ENCODE results near the gene MRTO4. TPM values are rescaled to one million over a fixed set of nuclear protein-coding genes. Genes with fewer than 3 reads are reported as not detected.
"Not testable (repeated sequence)": the region's sequence is repeated elsewhere in the genome, so short reads cannot be mapped to it uniquely, and the experiment has no call there.

Gene MRTO4
- polyA plus RNA-seq, 3 donors: 4.9 to 8.7 (median 8.4) TPM

DNA sequence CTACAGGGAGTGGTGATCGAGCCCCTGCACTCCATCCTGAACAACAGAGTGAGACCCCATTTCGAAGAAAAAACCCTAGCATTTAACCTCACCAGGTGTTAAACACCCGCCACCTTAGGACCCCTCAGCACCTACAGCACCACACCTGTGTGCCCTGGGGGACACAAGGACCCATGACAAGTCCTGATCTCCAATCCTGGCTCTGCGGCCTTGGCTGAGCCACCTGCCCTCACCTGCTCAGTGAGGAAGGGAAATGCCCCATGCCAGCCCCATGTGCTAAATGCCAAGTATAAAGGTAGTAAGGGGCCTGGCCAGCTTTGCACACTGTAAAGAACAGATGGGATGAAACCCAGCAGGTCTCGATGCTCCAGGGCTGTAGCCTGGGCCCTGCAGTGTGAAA, 11.1 kb downstream of the MRTO4 start:
- H3K36me3 Mint-ChIP-seq: peaks cover 23 to 31% of the 10 kb centered on the region in 2 donors
- H4K20me1 ChIP-seq (ENCODE audit: insufficient read depth, low read length): no peaks in the 10 kb centered on the region
- WGBS (ENCODE audit: insufficient coverage): 100% methylated on average over 2 of the region's 5 CpGs
- H3K4me1 ChIP-seq (ENCODE audit: control insufficient read depth in 1 of 2, insufficient read depth in 2 of 2, low read length in 2 of 2): no peaks in the 10 kb centered on the region
- H3K27ac Mint-ChIP-seq: no peak overlapping the region
- H3K9ac ChIP-seq (ENCODE audit: insufficient read depth, low read length, poor library complexity, severe bottlenecking): no peak overlapping the region
- H3K27ac ChIP-seq (ENCODE audit: low read depth in 1 of 2, low read length in 2 of 2): no peak overlapping the region
- H3K36me3 ChIP-seq (replicated peaks in 1 of 2; ENCODE audit: control insufficient read depth in 1 of 2, insufficient read depth in 2 of 2, low read length in 2 of 2): peaks cover 29 to 33% of the 10 kb centered on the region in 2 donors
- H2AFZ ChIP-seq (ENCODE audit: insufficient read depth, low read depth, low read length, poor library complexity, severe bottlenecking): no peak overlapping the region
- intact Hi-C loops (cut with micrococcal nuclease): no loop called here
- no peaks in the 10 kb centered on the region for H3K9me3 ChIP-seq (replicated peaks in 1 of 2; ENCODE audit: control insufficient read depth in 1 of 2, insufficient read depth in 1 of 2, low read length in 2 of 2)
- no peaks in the 10 kb centered on the region for H3K27me3 ChIP-seq (ENCODE audit: control insufficient read depth in 2 of 2, insufficient read depth in 2 of 2, low read length in 2 of 2)
- H3K79me2 ChIP-seq (ENCODE audit: insufficient read depth, low read length): no peaks in the 10 kb centered on the region
- peaks cover 0 to 3% (median 0%) of the 10 kb centered on the region in 7 donors for H3K9me3 Mint-ChIP-seq
- peaks cover 0 to 2% (median 0%) of the 10 kb centered on the region in 3 donors for H3K27me3 Mint-ChIP-seq (ENCODE audit: low read depth in 3 of 3)
- no peak overlapping the region for H3K4me3 ChIP-seq (replicated peaks in 1 of 3; ENCODE audit: low read depth in 2 of 3, low read length in 3 of 3)
- H3K4me2 ChIP-seq (replicated peaks; ENCODE audit: extremely low read depth, low read length, poor library complexity, severe bottlenecking): no peak overlapping the region
- no peaks in the 10 kb centered on the region for H3K4me1 Mint-ChIP-seq
- DNase-seq: no peak
- TF ChIP-seq, protein P1, sequence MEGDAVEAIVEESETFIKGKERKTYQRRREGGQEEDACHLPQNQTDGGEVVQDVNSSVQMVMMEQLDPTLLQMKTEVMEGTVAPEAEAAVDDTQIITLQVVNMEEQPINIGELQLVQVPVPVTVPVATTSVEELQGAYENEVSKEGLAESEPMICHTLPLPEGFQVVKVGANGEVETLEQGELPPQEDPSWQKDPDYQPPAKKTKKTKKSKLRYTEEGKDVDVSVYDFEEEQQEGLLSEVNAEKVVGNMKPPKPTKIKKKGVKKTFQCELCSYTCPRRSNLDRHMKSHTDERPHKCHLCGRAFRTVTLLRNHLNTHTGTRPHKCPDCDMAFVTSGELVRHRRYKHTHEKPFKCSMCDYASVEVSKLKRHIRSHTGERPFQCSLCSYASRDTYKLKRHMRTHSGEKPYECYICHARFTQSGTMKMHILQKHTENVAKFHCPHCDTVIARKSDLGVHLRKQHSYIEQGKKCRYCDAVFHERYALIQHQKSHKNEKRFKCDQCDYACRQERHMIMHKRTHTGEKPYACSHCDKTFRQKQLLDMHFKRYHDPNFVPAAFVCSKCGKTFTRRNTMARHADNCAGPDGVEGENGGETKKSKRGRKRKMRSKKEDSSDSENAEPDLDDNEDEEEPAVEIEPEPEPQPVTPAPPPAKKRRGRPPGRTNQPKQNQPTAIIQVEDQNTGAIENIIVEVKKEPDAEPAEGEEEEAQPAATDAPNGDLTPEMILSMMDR (IDR thresholded peaks at IDR 0.05): no peak
- H3K4me3 Mint-ChIP-seq: no peak overlapping the region

DNA sequence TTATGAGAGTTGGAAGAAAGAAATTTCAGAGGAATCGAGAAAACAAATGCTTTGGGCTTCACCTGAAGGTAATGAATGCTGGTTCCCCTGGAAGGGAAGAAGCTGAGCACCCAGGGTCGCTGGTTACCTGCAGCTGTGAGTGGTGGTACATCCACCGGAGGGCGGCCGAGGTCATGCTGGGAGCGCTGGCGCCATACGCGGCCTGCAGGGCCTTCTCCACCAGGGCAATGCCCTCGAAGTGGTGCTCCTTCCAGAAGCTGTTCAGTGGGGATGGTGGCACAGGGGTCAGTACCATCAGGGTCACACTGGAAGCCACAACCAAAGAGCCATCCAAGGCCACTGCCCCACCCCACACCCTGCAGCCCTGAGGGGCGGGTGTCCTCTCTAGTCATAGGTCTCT, 16.8 kb downstream of the MRTO4 start:
- Histone ChIP-seq H3K4me3 (replicated peaks in 1 of 3; ENCODE audit: low read depth in 2 of 3, low read length in 3 of 3) (no peak overlapping the region), H3K9ac (ENCODE audit: insufficient read depth, low read length, poor library complexity, severe bottlenecking) (no peak overlapping the region), H3K27me3 (ENCODE audit: control insufficient read depth in 2 of 2, insufficient read depth in 2 of 2, low read length in 2 of 2) (peaks cover 0 to 6% of the 10 kb centered on the region in 2 donors), H3K27ac (ENCODE audit: low read depth in 1 of 2, low read length in 2 of 2) (no peak overlapping the region), H2AFZ (ENCODE audit: insufficient read depth, low read depth, low read length, poor library complexity, severe bottlenecking) (no peak overlapping the region), H3K9me3 (replicated peaks in 1 of 2; ENCODE audit: control insufficient read depth in 1 of 2, insufficient read depth in 1 of 2, low read length in 2 of 2) (no peaks in the 10 kb centered on the region), H3K4me2 (replicated peaks; ENCODE audit: extremely low read depth, low read length, poor library complexity, severe bottlenecking) (no peak overlapping the region), H4K20me1 (ENCODE audit: insufficient read depth, low read length) (no peaks in the 10 kb centered on the region), H3K79me2 (ENCODE audit: insufficient read depth, low read length) (no peaks in the 10 kb centered on the region), H3K4me1 (ENCODE audit: control insufficient read depth in 1 of 2, insufficient read depth in 2 of 2, low read length in 2 of 2) (no peaks in the 10 kb centered on the region), H3K36me3 (replicated peaks in 1 of 2; ENCODE audit: control insufficient read depth in 1 of 2, insufficient read depth in 2 of 2, low read length in 2 of 2) (no peaks in the 10 kb centered on the region)
- Mint-ChIP-seq H3K27me3 (ENCODE audit: low read depth in 3 of 3) (peaks cover 9 to 15% (median 11%) of the 10 kb centered on the region in 3 donors), H3K36me3 (peaks cover 0 to 1% of the 10 kb centered on the region in 2 donors), H3K9me3 (peaks cover 0 to 3% (median 2%) of the 10 kb centered on the region in 7 donors), H3K4me1 (no peaks in the 10 kb centered on the region), H3K27ac (no peak overlapping the region), H3K4me3 (no peak overlapping the region)
- WGBS (ENCODE audit: insufficient coverage): 80% methylated on average over 11 of the region's 11 CpGs
- TF ChIP-seq, protein P1 (IDR thresholded peaks at IDR 0.05): no peak
- intact Hi-C loops (cut with micrococcal nuclease): no loop called here
- no peak for DNase-seq

DNA sequence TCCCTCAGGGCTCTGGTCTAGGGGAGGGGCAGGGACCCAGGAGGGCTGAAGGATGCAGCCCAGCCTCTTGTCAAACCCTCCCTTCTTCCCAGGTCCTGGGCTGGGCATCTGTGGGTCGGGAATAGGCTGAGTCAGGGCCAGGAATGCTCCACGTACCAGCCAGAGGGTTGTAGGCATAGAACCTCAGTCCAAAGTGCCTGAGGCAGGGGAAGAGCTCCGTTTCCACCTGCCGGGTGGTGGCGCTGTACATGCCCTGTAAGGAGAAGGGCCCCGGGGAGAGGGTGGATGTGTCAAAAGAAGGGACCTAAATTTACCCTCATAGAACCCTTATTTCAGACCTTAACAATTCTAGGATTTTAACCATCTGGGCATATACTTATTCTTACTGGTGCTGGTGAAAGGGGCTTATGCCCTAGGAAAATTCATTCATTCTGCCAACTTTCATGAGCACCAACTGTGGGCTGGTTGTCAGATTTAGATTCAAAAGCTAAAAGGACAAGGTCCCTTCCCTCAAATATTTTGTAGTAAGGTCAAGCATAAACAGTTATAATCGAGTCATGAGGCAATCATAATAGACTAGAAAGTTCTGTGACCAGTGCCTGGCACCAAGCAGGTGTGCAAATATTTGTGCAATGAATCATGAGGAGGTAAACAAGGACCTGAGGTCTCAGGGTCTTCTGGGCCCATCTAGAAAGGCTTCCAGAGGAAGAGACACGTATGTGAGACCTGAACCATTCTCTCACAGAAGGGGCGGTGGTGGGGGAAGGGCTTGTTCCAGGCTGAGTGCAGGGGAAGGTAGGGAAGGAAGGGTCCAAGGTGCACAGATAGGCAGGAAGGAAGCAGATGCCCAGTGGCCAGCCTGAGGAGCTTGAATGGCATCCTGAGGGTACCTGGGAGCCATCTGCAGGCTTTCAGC, 18.1 kb downstream of the MRTO4 start:
- no CpG with 5 or more reads among the region's 9 CpGs for WGBS (ENCODE audit: insufficient coverage)
- H3K4me3 Mint-ChIP-seq: not testable (repeated sequence)

More for the DNA sequence above, 18.1 kb downstream of the MRTO4 start:
- H3K4me1 Mint-ChIP-seq; H3K9ac ChIP-seq (ENCODE audit: insufficient read depth, low read length, poor library complexity, severe bottlenecking); DNase-seq; H3K27ac ChIP-seq (ENCODE audit: low read depth in 1 of 2, low read length in 2 of 2); H3K9me3 Mint-ChIP-seq; H2AFZ ChIP-seq (ENCODE audit: insufficient read depth, low read depth, low read length, poor library complexity, severe bottlenecking); intact Hi-C loops (cut with micrococcal nuclease); H3K4me3 ChIP-seq (replicated peaks in 1 of 3; ENCODE audit: low read depth in 2 of 3, low read length in 3 of 3); H3K4me2 ChIP-seq (replicated peaks; ENCODE audit: extremely low read depth, low read length, poor library complexity, severe bottlenecking); H3K36me3 ChIP-seq (replicated peaks in 1 of 2; ENCODE audit: control insufficient read depth in 1 of 2, insufficient read depth in 2 of 2, low read length in 2 of 2); H3K79me2 ChIP-seq (ENCODE audit: insufficient read depth, low read length); H3K4me1 ChIP-seq (ENCODE audit: control insufficient read depth in 1 of 2, insufficient read depth in 2 of 2, low read length in 2 of 2); H3K36me3 Mint-ChIP-seq; H3K9me3 ChIP-seq (replicated peaks in 1 of 2; ENCODE audit: control insufficient read depth in 1 of 2, insufficient read depth in 1 of 2, low read length in 2 of 2); H4K20me1 ChIP-seq (ENCODE audit: insufficient read depth, low read length); H3K27ac Mint-ChIP-seq: not testable (repeated sequence)
- H3K27me3 Mint-ChIP-seq (ENCODE audit: low read depth in 3 of 3): peaks cover 18 to 27% (median 21%) of the 10 kb centered on the region in 3 donors
- H3K27me3 ChIP-seq (ENCODE audit: control insufficient read depth in 2 of 2, insufficient read depth in 2 of 2, low read length in 2 of 2): peaks cover 5 to 16% of the 10 kb centered on the region in 2 donors

All from CD14-positive monocyte (primary cell).